Activated CD4-positive, alpha-beta T cell treated with anti-CD3 and anti-CD28 coated beads, Interleukin-2, amount 10 ng/mL, durations not matched to agents 24 days and 14 days (primary cell): ENCODE measurements around the gene ITPR3. TPM values are rescaled to one million over a fixed set of nuclear protein-coding genes. Genes with fewer than 3 reads are reported as not detected.

Experiments
- DNase-seq: peaks from one replicate; pipeline ENCODE4 v3.0.0; 2022
- H3K27ac Mint-ChIP-seq: one replicate; pipeline ENCODE4 v1.8.0; 2022; ENCODE audit warnings: mild to moderate bottlenecking, mixed read lengths
- H3K27me3 Mint-ChIP-seq: one replicate; pipeline ENCODE4 v1.8.0; 2022; ENCODE audit warnings: mixed read lengths
- H3K36me3 Mint-ChIP-seq: one replicate; pipeline ENCODE4 v1.8.0; 2022; ENCODE audit warnings: low read depth, mild to moderate bottlenecking, mixed read lengths
- H3K4me1 Mint-ChIP-seq: one replicate; pipeline ENCODE4 v1.8.0; 2021; ENCODE audit warnings: mixed read lengths
- H3K4me3 Mint-ChIP-seq: one replicate; pipeline ENCODE4 v1.8.0; 2022; ENCODE audit warnings: mild to moderate bottlenecking, moderate library complexity, mixed read lengths
- H3K9me3 Mint-ChIP-seq: one replicate; pipeline ENCODE4 v1.8.0; 2021; ENCODE audit warnings: mixed read lengths
- intact Hi-C: fragments of 100-400 bp; cut with micrococcal nuclease; formaldehyde crosslinking; loops from one replicate; pipeline ENCODE4 v1.15.1; 2023
- total RNA-seq: library from RNA; stranded (reverse); gene quantifications from 2 replicates; pipeline ENCODE4 v1.2.3, GENCODE V29; 2022

Gene ITPR3
- total RNA-seq, 1 donor from 2014 or later: 45.6 TPM

DNA sequence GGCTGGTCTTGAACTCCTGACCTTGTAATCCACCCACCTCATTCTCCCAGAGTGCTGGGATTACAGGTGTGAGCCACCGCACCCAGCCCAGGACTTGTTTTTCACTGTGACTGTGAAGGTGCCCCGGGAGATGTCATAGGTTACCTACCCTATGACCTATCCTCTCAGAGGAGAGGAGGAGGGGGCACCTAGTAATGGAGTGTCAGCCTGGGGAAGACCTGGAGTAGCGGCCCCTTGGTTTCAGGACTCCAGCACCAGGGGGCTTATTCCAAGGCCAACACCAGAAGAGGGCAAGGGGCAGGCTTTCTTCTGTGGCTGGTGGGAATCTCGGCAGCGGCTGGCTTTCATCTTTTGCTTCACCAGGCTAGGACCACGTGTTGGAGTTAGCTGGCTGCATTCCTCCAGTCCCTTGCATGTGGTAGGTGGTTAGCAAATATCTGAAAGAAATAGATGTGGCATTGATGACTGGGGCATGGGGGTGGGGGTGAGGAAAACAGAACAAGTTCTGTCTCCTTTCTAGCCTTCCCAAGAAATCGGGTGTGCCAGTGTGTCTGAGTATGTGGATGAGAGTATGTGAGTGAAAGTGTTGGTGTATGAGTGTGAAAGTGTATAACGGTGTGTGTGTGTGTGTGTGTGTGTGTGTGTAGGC, 7.9 kb upstream of the ITPR3 start:
- Mint-ChIP-seq H3K9me3 (no peaks in the 10 kb centered on the region), H3K27me3 (peaks cover 3% of the 10 kb centered on the region), H3K36me3 (no peaks in the 10 kb centered on the region), H3K4me3 (no peak overlapping the region), H3K27ac (no peak overlapping the region), H3K4me1 (peaks cover 3% of the 10 kb centered on the region)
- intact Hi-C loops: no loop called here
- no peak for DNase-seq

DNA sequence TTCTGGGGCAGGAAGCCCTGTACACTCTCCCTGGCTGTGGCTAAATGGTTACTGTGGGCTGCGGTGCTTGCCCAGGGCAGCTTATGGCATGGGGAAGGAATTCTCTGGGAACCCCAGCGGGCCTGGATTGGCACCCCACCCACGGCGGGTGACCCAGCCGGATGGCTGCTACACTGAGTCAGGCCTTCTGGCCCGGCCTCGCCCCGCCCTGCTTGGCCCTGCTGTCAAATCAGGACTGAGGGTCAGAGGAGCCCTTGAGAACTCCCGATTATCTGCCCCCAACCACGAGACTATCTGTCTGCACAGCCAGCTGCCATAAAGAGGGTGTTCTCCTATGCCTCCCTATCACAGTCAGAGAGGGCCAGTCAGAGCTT, 7.3 kb upstream of the ITPR3 start:
- no peak for DNase-seq
- H3K4me1 Mint-ChIP-seq: peaks cover 5% of the 10 kb centered on the region
- H3K4me3 Mint-ChIP-seq: no peak overlapping the region
- no peak overlapping the region for H3K27ac Mint-ChIP-seq
- intact Hi-C loops: no loop called here
- no peaks in the 10 kb centered on the region for H3K9me3 Mint-ChIP-seq
- H3K27me3 Mint-ChIP-seq: peaks cover 3% of the 10 kb centered on the region
- H3K36me3 Mint-ChIP-seq: no peaks in the 10 kb centered on the region

DNA sequence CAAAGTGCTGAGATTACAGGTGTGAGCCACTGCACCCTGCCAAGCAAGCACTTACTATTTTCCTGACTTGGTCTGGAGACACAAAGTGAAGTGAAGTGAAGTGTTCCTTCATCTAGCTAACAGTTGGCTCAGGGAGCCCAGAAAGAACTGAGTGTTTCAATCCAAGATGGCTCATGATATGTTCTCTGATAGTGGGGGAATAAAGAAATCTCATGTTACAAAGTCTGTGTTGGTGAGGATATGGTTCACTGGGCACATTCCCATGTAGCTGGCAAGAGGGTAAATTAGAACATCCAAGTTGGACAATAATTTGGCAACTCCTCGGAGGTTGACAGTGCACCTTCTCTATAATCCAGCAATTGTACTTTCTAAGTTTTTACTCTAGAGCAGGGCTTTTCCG, 5.0 kb upstream of the ITPR3 start:
- H3K27ac Mint-ChIP-seq: no peak overlapping the region
- H3K36me3 Mint-ChIP-seq: no peaks in the 10 kb centered on the region
- H3K9me3 Mint-ChIP-seq: no peaks in the 10 kb centered on the region
- no peak overlapping the region for H3K4me3 Mint-ChIP-seq
- H3K4me1 Mint-ChIP-seq: peaks cover 22% of the 10 kb centered on the region
- H3K27me3 Mint-ChIP-seq: no peaks in the 10 kb centered on the region
- intact Hi-C loops: no loop called here
- DNase-seq: no peak

DNA sequence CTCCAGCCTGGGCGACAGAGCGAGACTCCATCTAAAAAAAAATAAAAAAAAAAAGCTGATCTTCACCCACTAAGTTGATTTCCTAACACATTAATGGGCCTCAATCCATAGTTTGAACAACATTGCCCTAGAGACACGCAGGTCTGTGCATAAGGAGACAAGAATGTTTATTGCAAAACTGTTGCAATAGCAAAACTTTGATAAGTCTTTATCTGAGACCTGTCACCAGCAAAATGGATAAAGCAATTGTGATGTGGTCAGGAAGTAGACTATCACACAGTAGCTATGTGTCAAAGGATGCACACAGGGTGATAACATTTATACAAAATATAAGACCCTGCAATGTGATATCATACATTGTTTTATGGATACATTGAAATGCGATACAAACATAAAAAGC, 4.2 kb upstream of the ITPR3 start:
- Mint-ChIP-seq H3K27me3 (no peaks in the 10 kb centered on the region), H3K27ac (no peak overlapping the region), H3K4me3 (no peak overlapping the region), H3K9me3 (no peaks in the 10 kb centered on the region), H3K4me1 (peaks cover 22% of the 10 kb centered on the region), H3K36me3 (no peaks in the 10 kb centered on the region)
- DNase-seq: no peak
- intact Hi-C loops: no loop called here

DNA sequence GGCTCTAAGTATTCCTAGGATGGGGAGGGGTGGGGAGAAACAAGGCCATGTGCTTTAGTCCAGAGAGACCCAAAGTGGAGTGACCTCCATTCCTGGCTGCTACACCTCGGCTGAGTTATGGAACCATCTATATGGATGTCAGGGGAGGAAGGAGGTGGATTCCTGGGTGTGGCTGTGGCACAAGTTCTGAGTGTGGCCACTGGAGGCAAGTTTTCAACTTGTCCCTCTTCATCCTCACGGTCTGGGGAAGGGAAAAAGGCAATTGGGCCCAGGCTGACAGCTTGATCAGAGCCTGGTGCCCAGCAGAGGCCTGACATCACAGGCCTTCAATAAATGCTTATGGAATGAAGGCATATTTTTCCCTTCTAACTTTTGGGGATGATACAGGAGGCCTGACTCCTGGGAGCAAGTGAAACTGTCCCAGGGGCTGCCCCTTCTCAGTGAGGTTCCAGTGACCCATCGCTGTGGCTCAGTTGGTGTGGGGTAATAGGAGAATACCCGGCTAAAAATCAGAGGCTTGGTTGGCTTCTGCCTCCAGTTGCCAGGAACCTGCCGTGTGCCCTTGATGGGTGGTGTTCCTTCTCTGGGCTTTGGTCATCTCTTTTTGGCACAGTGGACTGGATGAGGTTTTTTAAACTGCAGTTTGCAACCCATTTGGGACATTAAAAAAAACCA, 1.8 kb upstream of the ITPR3 start:
- Mint-ChIP-seq H3K27me3 (no peaks in the 10 kb centered on the region), H3K9me3 (no peaks in the 10 kb centered on the region), H3K4me1 (peaks cover 42% of the 10 kb centered on the region), H3K27ac (peak overlapping the region; percentile 25), H3K4me3 (peak overlapping the region; percentile 96), H3K36me3 (peaks cover 12% of the 10 kb centered on the region)
- DNase-seq: no peak
- intact Hi-C loops: no loop called here

DNA sequence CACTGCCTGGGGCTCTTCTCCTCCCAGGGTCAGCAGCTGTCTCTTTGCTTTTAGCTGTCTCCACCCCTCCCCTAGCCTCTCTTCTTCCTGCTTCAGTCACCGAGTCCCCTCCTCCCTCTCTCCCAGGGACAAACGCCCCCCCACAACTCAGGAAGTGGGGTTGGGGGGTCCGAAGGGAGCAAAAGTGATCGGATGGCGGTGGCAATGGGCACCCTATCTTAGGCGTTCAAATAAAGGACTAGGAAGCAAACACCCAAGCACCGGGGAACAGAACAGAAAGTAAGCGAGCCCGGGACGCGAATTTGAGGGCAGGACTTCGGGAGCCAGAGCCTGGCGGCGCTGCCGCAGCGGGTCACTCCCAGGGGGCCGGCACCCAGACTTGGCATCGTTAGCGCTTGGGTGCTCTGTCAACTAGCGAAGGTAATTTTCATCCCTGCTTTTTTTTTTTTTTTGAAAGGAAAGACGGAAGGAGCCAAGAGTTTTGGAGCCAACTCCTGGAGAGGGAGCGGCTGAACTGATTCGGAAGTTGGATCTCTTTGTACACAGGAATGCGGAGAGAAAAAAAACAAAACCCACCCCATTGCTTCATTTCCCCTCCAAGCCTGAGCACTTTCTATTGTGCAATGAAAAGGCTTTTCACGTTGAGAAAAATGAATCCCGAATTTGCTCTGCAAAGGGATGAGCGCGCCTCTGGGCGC, 815 bp upstream of the ITPR3 start:
- Mint-ChIP-seq H3K4me1 (peaks cover 48% of the 10 kb centered on the region), H3K27me3 (no peaks in the 10 kb centered on the region), H3K4me3 (peak overlapping the region; percentile 96), H3K36me3 (peaks cover 18% of the 10 kb centered on the region), H3K9me3 (no peaks in the 10 kb centered on the region), H3K27ac (peak overlapping the region; percentile 91)
- peak; percentile 85 for DNase-seq
- intact Hi-C loops: loop anchor here (2.0 to 5.0 kb wide), 3 partner anchors 36 to 202 kb away; partner anchors contain the start of genes CUTA and ZBTB9

DNA sequence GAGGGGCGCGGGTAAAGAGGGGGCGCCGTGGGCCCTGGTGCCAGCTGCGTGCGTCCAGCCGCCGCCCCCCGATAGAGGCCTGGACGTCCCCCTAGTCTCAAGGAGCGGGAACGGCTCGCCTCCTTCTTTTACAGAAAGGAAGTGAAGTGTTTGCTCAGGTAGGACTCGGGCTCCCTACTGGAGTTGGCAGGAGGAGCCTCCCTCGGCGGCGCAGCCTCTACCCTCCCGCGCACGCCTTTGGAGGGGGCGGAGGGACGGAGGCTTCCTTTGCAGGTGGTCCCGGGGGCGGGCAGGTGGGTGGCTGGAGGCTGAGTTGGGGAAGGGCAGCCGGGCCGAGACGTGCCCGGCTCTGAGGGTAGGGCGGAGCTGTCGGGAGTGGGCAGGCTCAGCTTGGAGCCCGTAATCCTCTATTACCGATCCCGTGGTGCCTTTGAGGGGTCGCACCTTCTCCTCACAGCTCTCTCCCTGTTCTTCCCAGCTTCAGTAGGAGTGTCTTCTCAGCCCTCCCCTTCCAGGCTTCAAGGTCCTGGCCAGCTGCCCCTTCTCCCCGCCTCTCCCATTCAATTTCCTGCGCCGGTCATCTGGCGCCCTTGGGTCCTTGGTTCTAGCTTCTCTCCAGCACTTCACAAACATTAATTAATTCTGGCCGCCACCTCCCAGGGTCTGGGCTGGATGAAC, 728 bp downstream of the ITPR3 start:
- Mint-ChIP-seq H3K27ac (peak overlapping the region; percentile 83), H3K4me1 (peaks cover 50% of the 10 kb centered on the region), H3K4me3 (peak overlapping the region; percentile 95), H3K36me3 (peaks cover 18% of the 10 kb centered on the region), H3K9me3 (no peaks in the 10 kb centered on the region), H3K27me3 (no peaks in the 10 kb centered on the region)
- DNase-seq: peak; percentile 85
- intact Hi-C loops: loop anchor here (1.0 to 5.0 kb wide), 5 partner anchors 37 to 231 kb away; partner anchors contain the start of genes BAK1, CUTA, KIFC1 and ZBTB9

DNA sequence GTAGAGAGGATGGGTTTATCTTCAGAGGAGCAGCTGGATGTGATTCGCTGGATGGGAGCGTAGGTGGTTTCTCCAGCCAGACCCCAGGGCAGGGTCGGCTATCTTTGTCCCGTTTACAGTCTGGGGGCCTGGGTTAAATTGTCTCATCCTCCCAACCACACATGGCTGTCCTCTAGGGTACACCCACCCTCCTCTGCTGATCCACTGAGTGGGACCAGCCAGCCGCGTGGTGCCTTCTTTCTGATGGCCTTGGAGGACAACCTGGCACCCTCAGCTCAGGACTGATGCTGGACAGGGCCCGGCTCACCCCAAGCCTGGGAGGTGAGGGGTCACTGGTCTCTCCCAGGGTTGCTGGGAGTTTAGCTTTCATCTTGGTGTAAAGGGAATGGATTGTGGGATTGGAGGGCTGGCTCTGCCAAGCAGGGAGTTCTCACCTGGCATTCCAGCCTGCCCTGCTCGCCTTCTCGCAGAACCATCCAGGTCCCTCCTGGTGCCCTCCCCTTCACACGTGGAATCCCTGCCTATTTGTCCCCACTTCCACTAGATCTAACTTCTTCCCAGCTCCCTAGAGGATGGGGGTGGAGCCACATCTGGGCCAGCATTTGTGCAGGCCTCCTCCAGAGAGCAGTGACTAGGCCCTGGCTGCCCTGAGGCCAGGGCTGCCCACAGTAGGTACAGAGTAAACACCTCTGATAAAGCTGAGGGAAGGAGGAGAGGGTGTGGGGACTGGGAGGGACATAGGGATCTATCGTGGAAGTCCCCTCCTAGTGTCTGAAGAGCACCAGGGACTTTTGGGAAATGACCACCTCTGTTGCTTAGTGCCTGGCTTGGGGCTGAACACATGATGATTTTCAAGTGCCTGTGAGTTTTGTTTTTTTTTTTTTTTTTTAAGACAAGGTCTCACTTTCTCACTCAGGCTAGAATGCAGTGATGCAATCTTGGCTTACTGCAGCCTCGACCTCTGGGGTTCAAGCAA, 1.6 kb downstream of the ITPR3 start:
- Mint-ChIP-seq H3K9me3 (no peaks in the 10 kb centered on the region), H3K27ac (peak overlapping the region; percentile 83), H3K4me3 (peak overlapping the region; percentile 95), H3K4me1 (peaks cover 56% of the 10 kb centered on the region), H3K36me3 (peaks cover 24% of the 10 kb centered on the region), H3K27me3 (no peaks in the 10 kb centered on the region)
- DNase-seq: peak; percentile 63
- intact Hi-C loops: loop anchor here (5.0 kb wide), 1 partner anchor 170 kb away; the partner anchor contains the start of gene ZBTB9

DNA sequence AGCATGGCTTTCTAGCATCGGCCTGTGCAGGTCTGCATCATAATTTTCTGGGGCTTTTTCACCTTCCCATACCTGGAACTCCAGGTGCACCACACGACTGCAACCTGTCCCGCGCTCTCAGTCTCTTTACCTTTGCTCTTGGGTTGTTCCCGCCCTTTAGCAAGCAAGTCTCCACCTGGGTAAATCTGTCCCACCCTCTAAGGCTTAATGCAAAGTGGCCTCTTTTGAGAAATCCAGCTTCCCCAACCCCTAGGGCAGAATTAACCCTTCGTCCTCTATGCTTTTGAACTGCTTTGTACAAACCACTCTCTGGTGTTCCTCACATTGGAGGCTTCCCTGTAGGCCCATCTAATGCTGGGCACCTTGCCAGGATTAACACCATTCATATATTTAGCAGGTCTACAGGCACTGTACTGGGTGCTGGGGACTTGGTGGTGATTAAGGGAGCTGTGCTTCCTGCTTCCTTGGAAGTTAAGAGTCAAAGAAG, 2.8 kb downstream of the ITPR3 start:
- H3K27ac Mint-ChIP-seq: no peak overlapping the region
- no peaks in the 10 kb centered on the region for H3K27me3 Mint-ChIP-seq
- H3K36me3 Mint-ChIP-seq: peaks cover 27% of the 10 kb centered on the region
- H3K4me3 Mint-ChIP-seq: peak overlapping the region; percentile 95
- H3K4me1 Mint-ChIP-seq: peaks cover 61% of the 10 kb centered on the region
- no peaks in the 10 kb centered on the region for H3K9me3 Mint-ChIP-seq
- no peak for DNase-seq
- intact Hi-C loops: loop anchor here (5.0 kb wide), 1 partner anchor 172 kb away; the partner anchor contains the start of gene ZBTB9

DNA sequence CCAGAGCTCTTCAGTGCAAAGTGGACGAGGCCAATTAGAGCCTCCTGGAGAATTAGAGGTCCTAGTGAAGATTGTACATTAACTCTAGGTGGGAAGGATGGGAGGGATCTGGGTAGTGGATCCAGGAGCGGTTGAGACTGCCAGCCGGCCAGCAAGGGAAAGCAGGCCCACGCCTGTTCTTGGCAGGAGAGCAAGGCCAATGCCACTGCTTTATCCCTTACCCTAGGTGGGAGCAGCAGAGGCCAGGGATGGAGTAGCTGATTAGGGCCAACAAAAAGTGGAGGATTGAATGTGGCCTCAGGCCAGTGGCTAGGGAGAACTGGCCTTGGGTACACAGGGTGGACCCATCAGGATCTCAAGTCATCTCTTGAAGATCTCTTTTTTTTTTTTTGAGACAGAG, 3.7 kb downstream of the ITPR3 start:
- H3K4me3 Mint-ChIP-seq: peak overlapping the region; percentile 20
- intact Hi-C loops: loop anchor here (5.0 kb wide), 1 partner anchor 173 kb away; the partner anchor contains the start of gene ZBTB9
- H3K36me3 Mint-ChIP-seq: peaks cover 27% of the 10 kb centered on the region
- peaks cover 53% of the 10 kb centered on the region for H3K4me1 Mint-ChIP-seq
- H3K9me3 Mint-ChIP-seq: no peaks in the 10 kb centered on the region
- DNase-seq: no peak
- H3K27me3 Mint-ChIP-seq: no peaks in the 10 kb centered on the region
- H3K27ac Mint-ChIP-seq: peak overlapping the region; percentile 68

DNA sequence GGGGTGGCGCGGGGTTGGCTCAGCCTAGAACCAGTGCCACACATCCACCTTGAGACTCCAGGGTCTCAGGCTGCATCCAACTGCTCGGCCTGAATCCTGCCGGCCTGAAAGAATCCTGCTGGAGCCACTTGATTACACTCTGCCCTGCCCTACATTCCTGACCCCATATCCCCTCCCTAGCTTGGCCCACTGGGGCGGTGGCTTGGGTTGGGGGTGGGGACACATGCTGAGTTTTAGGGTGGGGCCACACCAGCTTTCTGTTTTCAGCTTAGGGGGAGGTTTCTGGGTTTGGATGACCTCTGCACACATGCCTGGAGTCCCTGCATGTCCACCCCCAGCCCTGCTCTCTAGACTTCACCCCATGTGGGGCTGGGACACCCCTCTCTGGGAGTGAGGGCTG, 6.8 kb downstream of the ITPR3 start:
- intact Hi-C loops: no loop called here
- Mint-ChIP-seq H3K27ac (no peak overlapping the region), H3K9me3 (no peaks in the 10 kb centered on the region), H3K4me1 (peaks cover 57% of the 10 kb centered on the region), H3K36me3 (peaks cover 36% of the 10 kb centered on the region), H3K4me3 (no peak overlapping the region), H3K27me3 (no peaks in the 10 kb centered on the region)
- no peak for DNase-seq

DNA sequence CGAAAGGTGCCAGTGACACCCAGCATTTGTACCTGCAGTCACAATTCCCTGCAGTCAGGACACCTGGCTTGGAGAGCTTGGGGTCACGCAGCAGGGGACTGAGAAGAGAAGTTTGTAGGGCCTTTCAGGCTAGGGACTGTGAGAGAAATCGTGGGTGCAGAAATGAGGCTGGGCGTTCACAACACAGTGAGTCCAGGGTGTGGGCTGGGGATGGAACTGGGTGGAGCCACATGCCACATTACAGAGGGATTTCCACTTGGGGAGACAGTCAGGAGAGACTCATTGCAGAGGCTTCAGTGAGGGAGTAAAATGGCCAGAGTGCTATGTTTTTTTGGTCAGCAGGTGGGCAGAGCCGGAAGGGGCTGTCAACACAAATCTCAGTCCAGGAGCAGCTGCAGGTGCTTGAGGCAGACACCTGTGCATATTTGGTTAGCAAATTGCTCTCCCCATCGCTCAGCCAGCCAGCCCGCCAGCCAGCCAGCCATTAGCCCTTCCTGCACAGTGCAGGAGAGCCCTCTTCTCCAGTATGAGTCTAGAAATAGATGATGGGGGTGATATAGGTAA, 7.4 kb downstream of the ITPR3 start:
- intact Hi-C loops: no loop called here
- H3K4me1 Mint-ChIP-seq: peaks cover 54% of the 10 kb centered on the region
- DNase-seq: no peak
- peaks cover 33% of the 10 kb centered on the region for H3K36me3 Mint-ChIP-seq
- no peak overlapping the region for H3K4me3 Mint-ChIP-seq
- H3K27me3 Mint-ChIP-seq: no peaks in the 10 kb centered on the region
- peak overlapping the region; percentile 68 for H3K27ac Mint-ChIP-seq
- no peaks in the 10 kb centered on the region for H3K9me3 Mint-ChIP-seq
